ENCODE data around the gene ZDHHC17.

ZDHHC17 gene

DNA sequence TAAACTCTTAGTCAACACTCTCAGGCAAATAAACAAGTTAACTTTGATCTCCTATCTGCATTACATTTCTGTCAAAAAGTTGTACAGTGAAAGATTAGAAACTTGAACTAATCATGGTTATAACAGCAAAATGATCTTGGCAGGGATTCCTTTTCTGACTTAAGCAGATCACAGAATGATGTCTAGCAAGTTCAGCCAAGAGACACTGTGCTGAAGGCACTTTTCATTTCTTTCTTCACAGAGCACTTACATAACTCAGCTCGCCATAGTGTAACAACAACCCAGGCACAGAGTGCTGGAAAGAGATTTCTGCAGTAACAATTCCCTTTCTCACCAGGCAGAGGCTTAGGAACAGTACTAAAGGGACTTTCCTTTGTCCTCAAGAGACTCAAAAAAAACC is 134.5 kb downstream of the ZDHHC17 start:
- TF ChIP-seq, protein P1, sequence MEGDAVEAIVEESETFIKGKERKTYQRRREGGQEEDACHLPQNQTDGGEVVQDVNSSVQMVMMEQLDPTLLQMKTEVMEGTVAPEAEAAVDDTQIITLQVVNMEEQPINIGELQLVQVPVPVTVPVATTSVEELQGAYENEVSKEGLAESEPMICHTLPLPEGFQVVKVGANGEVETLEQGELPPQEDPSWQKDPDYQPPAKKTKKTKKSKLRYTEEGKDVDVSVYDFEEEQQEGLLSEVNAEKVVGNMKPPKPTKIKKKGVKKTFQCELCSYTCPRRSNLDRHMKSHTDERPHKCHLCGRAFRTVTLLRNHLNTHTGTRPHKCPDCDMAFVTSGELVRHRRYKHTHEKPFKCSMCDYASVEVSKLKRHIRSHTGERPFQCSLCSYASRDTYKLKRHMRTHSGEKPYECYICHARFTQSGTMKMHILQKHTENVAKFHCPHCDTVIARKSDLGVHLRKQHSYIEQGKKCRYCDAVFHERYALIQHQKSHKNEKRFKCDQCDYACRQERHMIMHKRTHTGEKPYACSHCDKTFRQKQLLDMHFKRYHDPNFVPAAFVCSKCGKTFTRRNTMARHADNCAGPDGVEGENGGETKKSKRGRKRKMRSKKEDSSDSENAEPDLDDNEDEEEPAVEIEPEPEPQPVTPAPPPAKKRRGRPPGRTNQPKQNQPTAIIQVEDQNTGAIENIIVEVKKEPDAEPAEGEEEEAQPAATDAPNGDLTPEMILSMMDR (IDR thresholded peaks at IDR 0.05), result no peak
- no peak for TF ChIP-seq ZFX (IDR thresholded peaks at IDR 0.05; ENCODE audit: borderline replicate concordance)
- H3K27ac ChIP-seq, result no peak overlapping the region

DNA sequence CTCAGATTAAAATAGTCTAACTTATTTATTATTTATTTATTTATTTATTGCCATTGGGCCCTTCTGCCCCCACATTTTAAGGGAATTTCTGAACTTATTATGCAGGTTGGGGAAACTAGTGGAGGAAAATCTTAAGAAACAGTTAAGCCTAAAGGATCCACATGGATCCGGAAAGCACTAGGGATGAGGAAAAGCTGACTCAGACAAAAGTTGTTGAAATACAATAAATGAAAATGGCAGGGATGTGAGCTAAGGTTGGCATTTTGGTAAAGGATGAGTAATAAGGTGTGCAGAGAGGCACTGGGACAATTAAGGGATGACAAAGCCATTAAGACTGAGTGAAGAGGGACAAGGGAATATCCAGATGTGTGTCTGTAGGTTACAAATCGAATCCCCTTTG is 135.6 kb downstream of the ZDHHC17 start:
- H3K27ac ChIP-seq, result no peak overlapping the region
- TF ChIP-seq ZFX (IDR thresholded peaks at IDR 0.05; ENCODE audit: borderline replicate concordance), result no peak
- TF ChIP-seq, protein P1 (IDR thresholded peaks at IDR 0.05), result no peak

GRCh38 chr12:76901628-76902380 is 137.9 kb downstream of the ZDHHC17 start:
- TF ChIP-seq, protein P1 (IDR thresholded peaks at IDR 0.05), result no peak
- no peak for TF ChIP-seq ZFX (IDR thresholded peaks at IDR 0.05; ENCODE audit: borderline replicate concordance)
- no peak overlapping the region for H3K27ac ChIP-seq
